ENCODE measurements around the gene MYH13.

MYH13 gene

GRCh38 chr17:10372906-10373305 is at the start of gene MYH13:
TSS of gene MYH13 (minus strand) at chr17:10373006. CDS start at chr17:10364530, 8,476 bp downstream.
- DNase-seq (ENCODE audit: low read depth), result no peak

DNA sequence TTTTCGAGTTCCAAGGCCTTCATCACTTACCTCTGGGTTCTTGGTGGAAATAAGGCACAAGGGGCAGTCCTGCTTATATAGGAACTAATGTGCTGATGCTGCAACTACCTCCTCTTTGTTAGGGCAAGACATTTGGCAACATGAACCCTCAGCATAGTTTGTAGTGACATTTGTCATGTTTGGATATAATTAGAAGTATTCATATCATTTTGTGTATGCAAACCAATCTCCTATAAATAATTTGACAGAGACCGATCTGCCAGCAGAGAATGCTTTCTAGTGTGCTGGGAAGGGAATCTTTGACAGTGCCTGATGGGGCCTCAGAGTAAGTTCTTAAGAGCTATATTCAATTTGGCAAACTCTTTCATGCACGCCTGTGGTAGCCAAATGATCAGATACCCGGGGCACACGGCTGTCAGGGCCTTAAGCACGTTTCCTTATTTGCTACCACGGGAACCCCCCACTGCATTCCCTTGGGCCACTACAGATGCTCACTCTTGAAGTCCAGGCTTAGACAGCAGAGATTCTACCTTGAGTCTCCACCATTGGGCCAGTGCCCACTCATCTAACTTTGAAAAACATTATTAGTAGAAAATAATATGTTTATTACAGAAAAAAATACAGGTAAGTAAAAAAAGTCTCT is 49.2 kb upstream of the MYH13 start, which contains the start of gene MYH8:
TSS of gene MYH8 (minus strand) at position 51 of the 643 bp plus-strand sequence. CDS start 1,723 bp downstream, outside the sequence.
- no peak for DNase-seq (ENCODE audit: low read depth)

DNA sequence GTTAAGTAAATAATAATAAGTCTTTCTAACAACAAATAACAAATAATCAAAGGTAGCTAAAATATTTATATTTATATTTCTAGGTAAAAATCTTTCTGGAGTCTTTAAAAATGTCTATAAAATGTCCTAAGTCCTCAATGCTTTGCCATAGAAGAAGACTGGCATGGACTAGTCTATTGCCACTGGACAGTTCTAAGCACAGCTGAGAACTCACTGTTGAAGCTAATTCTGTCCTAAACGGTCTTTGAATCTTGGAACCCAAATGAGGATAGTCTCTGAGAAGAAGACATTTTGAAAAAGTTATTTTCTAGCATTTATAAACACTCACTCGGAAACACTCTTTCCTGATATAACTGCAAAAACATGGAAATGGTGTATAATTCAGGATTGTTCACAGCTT is 48.4 kb upstream of the MYH13 start:
- no peak for DNase-seq (ENCODE audit: low read depth)

- no peak for DNase-seq (ENCODE audit: low read depth)
Observed at GRCh38 chr17:10420811-10421210, 48.0 kb upstream of the MYH13 start.

- DNase-seq (ENCODE audit: low read depth), result no peak
Observed at GRCh38 chr17:10417431-10417830, 44.6 kb upstream of the MYH13 start.

GRCh38 chr17:10415161-10415560 is 42.4 kb upstream of the MYH13 start:
- no peak for DNase-seq (ENCODE audit: low read depth)

- no peak for DNase-seq (ENCODE audit: low read depth)
Observed at GRCh38 chr17:10403589-10403988, 30.8 kb upstream of the MYH13 start.

GRCh38 chr17:10398352-10398751 is 25.5 kb upstream of the MYH13 start:
- no peak for DNase-seq (ENCODE audit: low read depth)

GRCh38 chr17:10396524-10397163 is 23.8 kb upstream of the MYH13 start:
- no peak for DNase-seq (ENCODE audit: low read depth)

- DNase-seq (ENCODE audit: low read depth), result no peak
Observed at GRCh38 chr17:10394201-10394887, 21.5 kb upstream of the MYH13 start.

DNA sequence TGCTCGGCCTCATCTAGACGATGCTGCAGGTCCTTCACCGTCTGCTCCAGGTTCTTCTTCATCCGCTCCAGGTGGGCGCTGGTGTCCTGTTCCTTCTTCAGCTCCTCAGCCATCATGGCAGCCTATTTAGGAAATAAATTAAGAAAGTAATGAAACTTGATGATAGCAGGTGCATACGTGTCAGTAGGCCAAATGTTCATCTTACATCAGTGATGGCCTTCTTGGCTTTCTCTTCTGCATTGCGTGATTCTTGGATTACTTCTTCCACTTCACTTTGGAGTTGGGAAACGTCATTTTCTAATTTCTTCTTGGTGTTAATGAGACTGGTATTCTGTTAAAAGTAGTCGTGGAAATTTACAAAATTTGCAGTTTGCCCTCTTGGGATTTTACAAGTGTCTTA is 20.1 kb upstream of the MYH13 start:
- no peak for DNase-seq (ENCODE audit: low read depth)

GRCh38 chr17:10385871-10386270 is 13.1 kb upstream of the MYH13 start:
- DNase-seq (ENCODE audit: low read depth), result no peak

DNA sequence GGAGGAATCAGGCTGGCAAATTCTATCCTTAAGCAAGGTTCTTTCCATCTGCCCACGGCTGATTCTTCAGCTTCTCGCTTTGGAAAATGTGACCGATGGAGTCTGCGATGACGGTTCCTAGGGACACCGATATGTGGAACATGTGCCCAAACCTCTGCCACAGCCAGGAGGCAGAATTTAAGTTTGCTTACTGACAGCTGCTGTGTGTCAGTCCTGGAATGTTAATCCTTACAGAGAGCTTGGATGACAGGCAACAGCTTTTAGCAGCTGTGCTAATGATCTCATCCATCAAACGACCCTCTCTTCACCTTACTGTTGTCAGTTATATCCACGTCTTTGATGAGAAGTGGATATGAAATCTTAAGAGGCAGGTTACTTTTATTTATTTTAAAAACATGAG is 11.4 kb upstream of the MYH13 start:
- DNase-seq (ENCODE audit: low read depth), result no peak

GRCh38 chr17:10380631-10381408 is 8.0 kb upstream of the MYH13 start:
- no peak for DNase-seq (ENCODE audit: low read depth)

GRCh38 chr17:10370016-10370608 is 2.7 kb downstream of the MYH13 start:
- no peak for DNase-seq (ENCODE audit: low read depth)

- DNase-seq (ENCODE audit: low read depth), result no peak
Observed at GRCh38 chr17:10369239-10369638, 3.6 kb downstream of the MYH13 start.

GRCh38 chr17:10368561-10368960 is 4.2 kb downstream of the MYH13 start:
- no peak for DNase-seq (ENCODE audit: low read depth)

GRCh38 chr17:10360578-10360977 is 12.2 kb downstream of the MYH13 start:
- no peak for DNase-seq (ENCODE audit: low read depth)

DNA sequence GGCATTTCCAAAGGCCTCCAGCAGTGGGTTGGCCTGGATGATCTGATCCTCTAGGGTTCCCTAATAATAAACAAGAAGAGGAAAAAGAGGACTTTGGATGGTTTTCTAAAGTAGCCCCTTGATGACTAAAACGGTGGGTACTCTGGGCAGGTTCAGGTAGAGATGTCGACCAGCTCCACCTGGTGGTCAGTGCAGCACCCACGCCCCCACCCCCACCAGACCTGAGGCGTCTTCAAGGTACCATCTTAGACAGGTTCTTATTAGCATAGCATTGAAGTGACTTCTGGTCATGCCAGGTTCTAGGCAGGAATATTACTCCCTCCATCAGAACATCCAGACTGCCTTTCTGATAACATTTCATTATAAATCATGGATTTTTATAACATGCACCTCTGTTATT is 15.0 kb downstream of the MYH13 start:
- DNase-seq (ENCODE audit: low read depth), result no peak

DNA sequence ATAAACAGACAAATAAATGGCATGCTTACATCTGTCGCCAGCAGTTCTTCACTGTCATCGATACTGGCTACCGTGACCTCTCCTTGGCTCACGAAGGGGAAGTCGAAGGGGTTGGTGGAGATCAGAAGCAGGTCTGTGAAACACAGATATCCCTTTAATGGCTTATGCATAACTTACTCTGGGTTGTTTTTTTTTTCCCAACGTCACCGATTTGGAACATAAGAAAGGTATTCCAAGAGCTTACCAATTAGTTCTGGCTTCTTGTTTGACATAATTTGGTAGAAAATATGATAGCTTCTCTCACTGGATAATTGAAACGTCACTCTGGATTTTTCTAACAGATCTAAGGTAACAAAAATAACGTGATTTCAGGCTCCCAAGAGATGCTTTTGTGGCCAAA is 18.2 kb downstream of the MYH13 start:
- no peak for DNase-seq (ENCODE audit: low read depth)

DNA sequence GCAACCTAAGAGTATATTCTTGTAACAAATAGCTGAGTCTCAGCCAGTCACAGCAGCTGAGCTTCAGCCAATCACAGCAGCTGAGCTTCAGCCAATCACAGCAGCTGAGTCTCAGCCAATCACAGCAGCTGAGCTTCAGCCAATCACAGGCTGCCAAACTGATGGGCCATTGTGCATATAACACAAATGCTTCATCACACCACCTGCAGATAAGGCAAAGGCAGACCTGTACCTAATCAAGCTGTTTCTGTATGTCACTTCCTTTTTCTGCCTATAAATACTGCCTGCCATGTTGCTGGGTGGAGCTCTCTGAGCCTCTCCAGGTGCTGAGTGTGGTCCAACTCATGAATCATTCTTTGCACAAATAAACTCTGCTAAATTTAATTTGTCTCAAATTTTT is 19.9 kb downstream of the MYH13 start:
- no peak for DNase-seq (ENCODE audit: low read depth)

- DNase-seq (ENCODE audit: low read depth), result no peak
Observed at GRCh38 chr17:10349403-10349802, 23.4 kb downstream of the MYH13 start.

Measured in stimulated activated CD4-positive, alpha-beta T cell treated with anti-CD3 and anti-CD28 coated beads, Interleukin-2, amount 100 ng/mL, for 4 hours (primary cell).